HL-60 (cell line): ENCODE data around the gene LRFN5.

Experiments
- DNase-seq, 2 experiments: peaks; one replicate each; pipeline ENCODE4 v3.0.0-alpha.2; 2010 to 2020; ENCODE audit warnings: low read depth in 1 of 2, low spot score in 1 of 2
- H3K27ac ChIP-seq: fragments of 250-450 bp; sonication (Bioruptor Pico); replicated peaks from 2 replicates; pipeline ENCODE4 v1.5.1; 2020; ENCODE audit warnings: mild to moderate bottlenecking, moderate library complexity
- H3K27me3 ChIP-seq: fragments of 250-450 bp; sonication (Bioruptor Pico); 2 replicates; pipeline ENCODE4 v1.5.1; 2021; ENCODE audit warnings: mild to moderate bottlenecking, moderate library complexity; ENCODE audit not compliant: insufficient read depth, poor library complexity, severe bottlenecking
- H3K4me3 ChIP-seq: replicated peaks from 2 replicates; pipeline ENCODE4 v1.5.1; 2011; ENCODE audit warnings: mild to moderate bottlenecking, control low read depth, low read length; ENCODE audit not compliant: insufficient read depth
- GABPA ChIP-seq: IDR thresholded peaks from 2 replicates; pipeline ENCODE4 v1.6.1; 2012; ENCODE audit warnings: low read depth
- POLR2AphosphoS5 ChIP-seq: IDR thresholded peaks from 2 replicates; pipeline ENCODE4 v1.6.1; 2012; ENCODE audit warnings: low read depth
- SPI1 ChIP-seq: IDR thresholded peaks from 2 replicates; pipeline ENCODE4 v1.6.1; 2012; ENCODE audit warnings: low read depth, mild to moderate bottlenecking, borderline replicate concordance
- TF ChIP-seq, protein P1 (sequence below): IDR thresholded peaks from one replicate; pipeline ENCODE4 v1.5.1; 2011; ENCODE audit warnings: low read length, control low read depth, inconsistent platforms; ENCODE audit not compliant: insufficient read depth
- TF ChIP-seq, protein P2 (sequence below): IDR thresholded peaks from 2 replicates; pipeline ENCODE4 v1.6.1; 2012; ENCODE audit warnings: low read depth; ENCODE audit not compliant: insufficient replicate concordance

LRFN5 gene

DNA sequence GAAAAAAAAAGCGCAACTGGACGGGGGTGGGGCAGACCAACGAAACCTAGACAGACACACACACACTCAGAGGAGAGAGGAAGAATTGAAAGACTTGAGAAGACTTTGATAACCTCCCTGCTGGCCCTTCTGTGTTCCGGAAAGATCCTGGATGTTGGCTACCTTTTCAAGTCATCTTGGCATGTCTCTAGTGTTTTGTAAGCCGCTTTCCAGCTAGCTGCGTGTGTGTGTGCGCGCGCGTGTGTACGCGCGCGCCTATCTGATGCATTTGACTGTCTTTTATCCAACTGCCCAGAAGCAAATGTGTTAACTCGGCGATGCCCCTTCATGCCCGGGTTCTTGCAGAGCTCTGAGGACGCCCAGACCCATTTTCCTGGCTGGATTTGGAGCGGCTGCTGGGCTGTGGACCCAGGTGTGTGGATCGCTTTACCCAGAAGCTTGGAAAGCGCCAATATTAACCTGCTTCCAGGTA lies 664 bp downstream of the LRFN5 start:
- TF ChIP-seq POLR2AphosphoS5: no peak
- TF ChIP-seq GABPA: no peak
- no peak for TF ChIP-seq SPI1
- TF ChIP-seq, protein P1, sequence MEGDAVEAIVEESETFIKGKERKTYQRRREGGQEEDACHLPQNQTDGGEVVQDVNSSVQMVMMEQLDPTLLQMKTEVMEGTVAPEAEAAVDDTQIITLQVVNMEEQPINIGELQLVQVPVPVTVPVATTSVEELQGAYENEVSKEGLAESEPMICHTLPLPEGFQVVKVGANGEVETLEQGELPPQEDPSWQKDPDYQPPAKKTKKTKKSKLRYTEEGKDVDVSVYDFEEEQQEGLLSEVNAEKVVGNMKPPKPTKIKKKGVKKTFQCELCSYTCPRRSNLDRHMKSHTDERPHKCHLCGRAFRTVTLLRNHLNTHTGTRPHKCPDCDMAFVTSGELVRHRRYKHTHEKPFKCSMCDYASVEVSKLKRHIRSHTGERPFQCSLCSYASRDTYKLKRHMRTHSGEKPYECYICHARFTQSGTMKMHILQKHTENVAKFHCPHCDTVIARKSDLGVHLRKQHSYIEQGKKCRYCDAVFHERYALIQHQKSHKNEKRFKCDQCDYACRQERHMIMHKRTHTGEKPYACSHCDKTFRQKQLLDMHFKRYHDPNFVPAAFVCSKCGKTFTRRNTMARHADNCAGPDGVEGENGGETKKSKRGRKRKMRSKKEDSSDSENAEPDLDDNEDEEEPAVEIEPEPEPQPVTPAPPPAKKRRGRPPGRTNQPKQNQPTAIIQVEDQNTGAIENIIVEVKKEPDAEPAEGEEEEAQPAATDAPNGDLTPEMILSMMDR: no peak
- TF ChIP-seq, protein P2, sequence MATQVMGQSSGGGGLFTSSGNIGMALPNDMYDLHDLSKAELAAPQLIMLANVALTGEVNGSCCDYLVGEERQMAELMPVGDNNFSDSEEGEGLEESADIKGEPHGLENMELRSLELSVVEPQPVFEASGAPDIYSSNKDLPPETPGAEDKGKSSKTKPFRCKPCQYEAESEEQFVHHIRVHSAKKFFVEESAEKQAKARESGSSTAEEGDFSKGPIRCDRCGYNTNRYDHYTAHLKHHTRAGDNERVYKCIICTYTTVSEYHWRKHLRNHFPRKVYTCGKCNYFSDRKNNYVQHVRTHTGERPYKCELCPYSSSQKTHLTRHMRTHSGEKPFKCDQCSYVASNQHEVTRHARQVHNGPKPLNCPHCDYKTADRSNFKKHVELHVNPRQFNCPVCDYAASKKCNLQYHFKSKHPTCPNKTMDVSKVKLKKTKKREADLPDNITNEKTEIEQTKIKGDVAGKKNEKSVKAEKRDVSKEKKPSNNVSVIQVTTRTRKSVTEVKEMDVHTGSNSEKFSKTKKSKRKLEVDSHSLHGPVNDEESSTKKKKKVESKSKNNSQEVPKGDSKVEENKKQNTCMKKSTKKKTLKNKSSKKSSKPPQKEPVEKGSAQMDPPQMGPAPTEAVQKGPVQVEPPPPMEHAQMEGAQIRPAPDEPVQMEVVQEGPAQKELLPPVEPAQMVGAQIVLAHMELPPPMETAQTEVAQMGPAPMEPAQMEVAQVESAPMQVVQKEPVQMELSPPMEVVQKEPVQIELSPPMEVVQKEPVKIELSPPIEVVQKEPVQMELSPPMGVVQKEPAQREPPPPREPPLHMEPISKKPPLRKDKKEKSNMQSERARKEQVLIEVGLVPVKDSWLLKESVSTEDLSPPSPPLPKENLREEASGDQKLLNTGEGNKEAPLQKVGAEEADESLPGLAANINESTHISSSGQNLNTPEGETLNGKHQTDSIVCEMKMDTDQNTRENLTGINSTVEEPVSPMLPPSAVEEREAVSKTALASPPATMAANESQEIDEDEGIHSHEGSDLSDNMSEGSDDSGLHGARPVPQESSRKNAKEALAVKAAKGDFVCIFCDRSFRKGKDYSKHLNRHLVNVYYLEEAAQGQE: no peak
- Histone ChIP-seq H3K27ac (no peak overlapping the region), H3K4me3 (no peak overlapping the region), H3K27me3 (peaks cover 65% of the 10 kb centered on the region)
- DNase-seq: no peak

DNA sequence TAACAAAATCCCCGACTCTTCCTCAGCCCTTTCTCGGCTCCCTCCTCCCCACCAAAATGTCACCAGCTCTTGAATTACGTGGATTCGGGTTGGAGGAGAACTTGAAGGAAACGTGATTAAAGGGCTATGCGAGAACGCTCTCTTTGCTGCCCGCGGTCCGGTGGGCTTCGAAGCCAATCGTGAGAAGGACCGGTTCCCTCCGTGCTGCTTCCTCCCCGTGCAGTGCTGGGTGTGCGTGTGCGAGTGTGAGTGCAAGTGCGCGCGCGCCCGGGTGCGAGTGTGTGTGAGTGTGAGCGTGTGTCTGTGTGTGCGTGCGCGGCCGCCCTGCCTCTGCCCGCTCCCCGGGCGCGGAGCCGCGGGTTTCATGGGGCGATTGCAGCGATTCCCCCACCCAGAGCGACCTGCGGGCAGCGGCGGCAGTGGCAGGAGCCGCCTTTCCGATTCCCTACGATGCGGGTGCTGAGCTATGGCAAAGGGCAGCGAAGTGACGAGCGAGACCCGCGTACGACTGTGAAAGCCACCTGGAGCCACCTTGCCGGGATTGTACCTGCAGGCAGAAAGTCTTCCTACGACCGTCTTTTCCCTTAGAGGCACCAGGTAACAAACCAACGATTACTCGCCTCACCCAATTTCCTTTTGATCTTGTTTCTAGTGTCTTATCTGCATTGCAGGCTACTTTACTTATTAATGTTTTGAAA lies 1.4 kb downstream of the LRFN5 start:
- Histone ChIP-seq H3K4me3 (no peak overlapping the region), H3K27ac (no peak overlapping the region), H3K27me3 (peaks cover 65% of the 10 kb centered on the region)
- DNase-seq: no peak
- TF ChIP-seq POLR2AphosphoS5: no peak
- TF ChIP-seq, protein P2: no peak
- no peak for TF ChIP-seq SPI1
- TF ChIP-seq GABPA: no peak
- TF ChIP-seq, protein P1: no peak

DNA sequence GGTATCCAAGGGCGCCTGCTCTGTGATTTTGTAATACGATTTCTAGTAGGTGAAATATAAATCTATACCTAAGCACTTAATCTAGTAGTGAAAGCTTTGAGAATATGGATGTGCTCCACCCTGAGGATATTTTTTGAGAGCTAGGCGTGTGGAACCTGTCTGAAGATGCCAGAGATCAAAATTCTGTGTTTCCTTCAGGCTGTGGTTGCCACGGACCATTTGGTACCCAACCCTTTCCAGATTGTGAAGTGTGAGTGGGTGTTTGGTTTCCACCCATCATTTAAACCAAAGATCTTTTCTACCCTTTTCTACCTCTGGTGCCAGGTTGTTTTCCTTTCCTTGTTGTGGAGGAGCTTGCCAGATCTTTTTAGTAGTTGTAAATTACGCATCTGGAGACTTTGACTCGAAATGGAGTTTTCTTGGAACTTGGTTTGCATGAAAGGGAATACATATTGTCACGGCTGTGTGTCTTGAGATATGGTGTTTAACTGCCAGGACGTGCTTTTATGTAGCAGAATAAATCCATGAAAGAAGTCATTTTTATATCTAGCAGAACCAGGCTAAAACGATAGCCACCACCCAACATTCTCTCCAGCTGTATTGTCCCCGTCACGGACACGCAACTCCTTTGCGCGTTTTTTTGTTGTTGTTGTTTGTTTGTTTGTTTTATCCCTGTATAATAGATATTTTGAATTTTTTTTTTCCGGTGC lies 2.2 kb downstream of the LRFN5 start:
- Histone ChIP-seq H3K4me3 (no peak overlapping the region), H3K27ac (no peak overlapping the region), H3K27me3 (peaks cover 60% of the 10 kb centered on the region)
- DNase-seq: no peak
- TF ChIP-seq, protein P1: no peak
- TF ChIP-seq SPI1 (no peak), GABPA (no peak), POLR2AphosphoS5 (no peak)
- TF ChIP-seq, protein P2: no peak
